ENCODE data around the gene KHNYN.

DNA sequence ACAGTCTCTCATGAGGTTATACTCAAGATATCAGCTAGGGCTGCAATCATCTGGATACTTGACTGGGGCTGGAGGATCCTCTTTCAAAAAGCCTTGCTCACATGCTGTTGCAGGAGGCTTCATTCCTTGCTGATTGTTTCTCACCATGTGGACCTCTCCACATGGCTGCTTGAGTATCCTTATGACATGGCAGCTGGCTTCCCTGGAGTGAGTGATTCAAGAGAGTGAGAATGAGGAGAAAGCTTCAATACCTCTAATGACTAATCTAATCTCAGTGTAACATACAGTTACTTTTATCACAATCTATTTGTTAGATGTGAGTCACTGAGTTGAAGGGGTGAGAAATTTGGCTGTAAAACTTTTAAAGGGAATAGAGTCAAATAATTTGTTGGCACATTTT, 27.2 kb downstream of the KHNYN start:
- TF ChIP-seq, protein P1, sequence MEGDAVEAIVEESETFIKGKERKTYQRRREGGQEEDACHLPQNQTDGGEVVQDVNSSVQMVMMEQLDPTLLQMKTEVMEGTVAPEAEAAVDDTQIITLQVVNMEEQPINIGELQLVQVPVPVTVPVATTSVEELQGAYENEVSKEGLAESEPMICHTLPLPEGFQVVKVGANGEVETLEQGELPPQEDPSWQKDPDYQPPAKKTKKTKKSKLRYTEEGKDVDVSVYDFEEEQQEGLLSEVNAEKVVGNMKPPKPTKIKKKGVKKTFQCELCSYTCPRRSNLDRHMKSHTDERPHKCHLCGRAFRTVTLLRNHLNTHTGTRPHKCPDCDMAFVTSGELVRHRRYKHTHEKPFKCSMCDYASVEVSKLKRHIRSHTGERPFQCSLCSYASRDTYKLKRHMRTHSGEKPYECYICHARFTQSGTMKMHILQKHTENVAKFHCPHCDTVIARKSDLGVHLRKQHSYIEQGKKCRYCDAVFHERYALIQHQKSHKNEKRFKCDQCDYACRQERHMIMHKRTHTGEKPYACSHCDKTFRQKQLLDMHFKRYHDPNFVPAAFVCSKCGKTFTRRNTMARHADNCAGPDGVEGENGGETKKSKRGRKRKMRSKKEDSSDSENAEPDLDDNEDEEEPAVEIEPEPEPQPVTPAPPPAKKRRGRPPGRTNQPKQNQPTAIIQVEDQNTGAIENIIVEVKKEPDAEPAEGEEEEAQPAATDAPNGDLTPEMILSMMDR (conservative IDR thresholded peaks at IDR 0.05; ENCODE audit: low read length): no peak
- no peak for TF ChIP-seq EZH2phosphoT487 (IDR thresholded peaks at IDR 0.05; ENCODE audit: borderline replicate concordance)
